GM12872 (cell line): ENCODE data around the gene PMS1.

Experiments used
- TF ChIP-seq, protein P1 (sequence below): IDR thresholded peaks from 3 replicates; pipeline ENCODE4 v1.5.1; 2011; ENCODE audit warnings: low read depth, mild to moderate bottlenecking, low read length, moderate library complexity; ENCODE audit not compliant: insufficient read depth

Gene PMS1

DNA sequence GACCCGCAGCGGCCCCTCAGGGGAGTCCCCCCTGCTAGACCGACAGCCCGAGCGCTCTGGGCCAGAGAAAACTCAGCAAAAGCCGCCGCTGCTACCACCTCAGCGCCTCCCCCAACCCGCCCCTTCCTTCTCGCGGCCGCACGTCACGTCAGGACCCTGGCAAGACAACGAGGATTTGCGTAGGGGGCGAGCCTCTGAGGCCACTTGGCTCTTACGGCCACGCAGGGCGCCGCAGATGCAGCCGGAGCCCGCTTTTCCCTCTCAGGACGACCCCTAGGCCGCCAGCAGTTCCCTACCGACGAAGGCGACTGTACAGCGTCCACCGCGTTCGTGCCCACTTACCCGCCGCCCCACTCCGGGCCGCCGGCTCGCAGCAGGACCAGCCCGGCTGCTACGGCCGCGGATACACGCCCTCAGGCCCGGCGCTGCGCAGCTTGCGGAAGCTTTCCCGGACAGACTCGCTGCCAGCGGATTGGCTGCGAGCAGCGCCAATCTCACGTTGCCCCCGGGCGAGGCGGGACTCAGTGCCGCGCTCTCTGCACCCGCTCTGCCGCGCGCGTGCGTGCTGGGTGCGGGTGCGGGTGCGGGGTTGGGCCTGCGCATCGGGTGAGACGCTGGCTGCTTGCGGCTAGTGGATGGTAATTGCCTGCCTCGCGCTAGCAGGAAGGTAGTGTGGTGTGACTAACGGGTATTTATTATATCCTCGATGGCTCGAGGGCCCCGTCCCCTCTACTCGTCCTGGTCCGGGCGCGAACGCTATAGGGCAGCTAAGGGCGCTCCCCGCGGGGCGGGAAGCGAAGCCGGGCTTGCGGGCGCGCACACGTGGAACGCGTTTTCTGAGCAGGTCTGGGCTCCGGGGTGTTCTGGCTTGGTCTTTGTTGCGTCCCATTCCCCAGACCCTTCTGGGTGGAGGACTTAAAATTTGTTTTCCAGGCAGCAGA lies at the start of gene PMS1, which contains the start of gene ORMDL1:
Gene PMS1, plus strand, starts transcription at position 524 of the 941 bp plus-strand sequence. CDS start 7,360 bp downstream, outside the sequence.
Gene ORMDL1, minus strand, starts transcription at position 413 of the 941 bp plus-strand sequence. CDS start 1,744 bp downstream, outside the sequence.
- TF ChIP-seq, protein P1, sequence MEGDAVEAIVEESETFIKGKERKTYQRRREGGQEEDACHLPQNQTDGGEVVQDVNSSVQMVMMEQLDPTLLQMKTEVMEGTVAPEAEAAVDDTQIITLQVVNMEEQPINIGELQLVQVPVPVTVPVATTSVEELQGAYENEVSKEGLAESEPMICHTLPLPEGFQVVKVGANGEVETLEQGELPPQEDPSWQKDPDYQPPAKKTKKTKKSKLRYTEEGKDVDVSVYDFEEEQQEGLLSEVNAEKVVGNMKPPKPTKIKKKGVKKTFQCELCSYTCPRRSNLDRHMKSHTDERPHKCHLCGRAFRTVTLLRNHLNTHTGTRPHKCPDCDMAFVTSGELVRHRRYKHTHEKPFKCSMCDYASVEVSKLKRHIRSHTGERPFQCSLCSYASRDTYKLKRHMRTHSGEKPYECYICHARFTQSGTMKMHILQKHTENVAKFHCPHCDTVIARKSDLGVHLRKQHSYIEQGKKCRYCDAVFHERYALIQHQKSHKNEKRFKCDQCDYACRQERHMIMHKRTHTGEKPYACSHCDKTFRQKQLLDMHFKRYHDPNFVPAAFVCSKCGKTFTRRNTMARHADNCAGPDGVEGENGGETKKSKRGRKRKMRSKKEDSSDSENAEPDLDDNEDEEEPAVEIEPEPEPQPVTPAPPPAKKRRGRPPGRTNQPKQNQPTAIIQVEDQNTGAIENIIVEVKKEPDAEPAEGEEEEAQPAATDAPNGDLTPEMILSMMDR = no peak

GRCh38 chr2:189751080-189751658 lies 33.1 kb upstream of the PMS1 start:
- TF ChIP-seq, protein P1 = peak; percentile 65

DNA sequence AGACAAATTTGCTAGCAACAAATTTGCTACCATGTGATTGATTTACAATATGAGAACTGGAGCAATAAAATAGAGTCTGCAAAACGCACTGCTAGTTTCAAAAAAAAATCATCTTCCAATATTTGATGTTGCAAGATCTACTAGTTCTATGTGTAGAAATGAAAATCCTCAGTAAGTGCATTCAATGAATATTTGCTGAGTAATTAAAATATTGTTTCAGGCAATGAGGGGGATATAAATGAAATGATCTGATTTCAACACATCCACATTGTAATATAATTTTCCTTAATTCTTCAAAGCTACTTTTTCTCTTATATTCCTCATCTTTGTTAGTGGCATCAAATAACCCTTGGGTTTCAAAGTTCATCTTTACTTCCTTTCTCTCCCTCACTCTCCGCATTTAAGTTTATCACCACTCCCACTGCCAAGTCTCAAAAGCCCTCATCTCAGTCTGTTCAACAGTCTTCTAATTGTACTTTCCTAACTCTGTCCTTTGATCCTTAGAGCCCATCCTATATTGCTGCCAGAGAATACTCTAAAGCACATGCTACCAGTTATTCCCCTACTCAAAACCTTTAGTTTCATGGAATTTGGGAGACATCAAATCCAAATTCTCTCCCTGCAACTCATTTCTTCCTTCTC lies 27.8 kb upstream of the PMS1 start:
- TF ChIP-seq, protein P1 = no peak

DNA sequence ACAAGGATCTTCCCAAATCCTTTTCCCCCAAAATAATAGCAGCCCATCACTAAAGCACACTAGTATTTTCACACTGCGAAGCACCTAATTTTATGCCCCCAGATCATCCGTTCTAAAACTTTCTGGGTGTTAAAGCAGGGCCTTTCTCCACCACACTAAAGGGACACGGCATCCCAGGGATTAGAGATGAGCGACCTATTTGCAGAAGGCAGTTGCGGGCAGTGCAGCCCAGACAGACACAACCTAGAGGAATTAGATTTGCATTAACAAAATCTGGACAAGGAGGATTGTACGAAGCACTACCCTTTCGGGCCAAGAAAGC lies 22.1 kb upstream of the PMS1 start:
- TF ChIP-seq, protein P1 = no peak

DNA sequence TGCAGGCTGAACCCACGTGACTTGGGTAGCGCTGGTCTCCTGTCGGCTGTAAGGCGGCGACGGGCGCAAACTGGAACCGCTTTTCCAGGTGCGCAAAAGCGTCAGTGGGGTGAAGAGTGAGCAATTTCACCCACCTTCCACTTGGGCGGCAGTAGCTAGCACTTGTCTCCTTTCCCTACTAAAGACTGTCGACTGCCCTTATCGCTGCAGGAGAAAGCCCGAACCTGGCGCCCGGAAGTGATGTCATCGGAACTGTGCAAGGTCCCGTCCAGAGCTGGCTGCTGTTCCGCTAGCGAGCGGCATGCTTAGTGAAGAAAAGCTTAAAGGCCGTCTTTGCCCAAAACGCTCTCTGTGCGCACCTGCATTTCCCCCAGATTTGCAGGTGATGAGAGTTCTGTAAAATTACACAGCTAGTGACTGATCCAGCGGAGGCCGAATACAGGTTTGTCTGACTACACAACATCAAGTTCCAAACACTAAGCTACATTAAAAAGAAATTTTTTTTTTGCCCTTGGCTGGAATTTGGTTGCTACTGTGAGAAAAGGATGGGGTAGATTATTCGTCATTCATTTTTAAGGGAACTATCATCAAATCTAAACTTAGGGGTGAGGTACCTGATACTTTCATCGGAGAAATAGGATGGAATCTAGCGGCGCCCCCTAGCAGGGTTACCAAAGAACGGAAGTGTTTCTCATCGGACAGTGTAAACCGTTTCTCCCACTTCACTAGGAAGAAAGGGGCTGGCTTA lies 21.5 kb upstream of the PMS1 start, which contains the start of gene OSGEPL1:
Gene OSGEPL1, minus strand, starts transcription at position 242 of the 748 bp plus-strand sequence. CDS start 1,152 bp downstream, outside the sequence.
- TF ChIP-seq, protein P1 = peak; percentile 59

DNA sequence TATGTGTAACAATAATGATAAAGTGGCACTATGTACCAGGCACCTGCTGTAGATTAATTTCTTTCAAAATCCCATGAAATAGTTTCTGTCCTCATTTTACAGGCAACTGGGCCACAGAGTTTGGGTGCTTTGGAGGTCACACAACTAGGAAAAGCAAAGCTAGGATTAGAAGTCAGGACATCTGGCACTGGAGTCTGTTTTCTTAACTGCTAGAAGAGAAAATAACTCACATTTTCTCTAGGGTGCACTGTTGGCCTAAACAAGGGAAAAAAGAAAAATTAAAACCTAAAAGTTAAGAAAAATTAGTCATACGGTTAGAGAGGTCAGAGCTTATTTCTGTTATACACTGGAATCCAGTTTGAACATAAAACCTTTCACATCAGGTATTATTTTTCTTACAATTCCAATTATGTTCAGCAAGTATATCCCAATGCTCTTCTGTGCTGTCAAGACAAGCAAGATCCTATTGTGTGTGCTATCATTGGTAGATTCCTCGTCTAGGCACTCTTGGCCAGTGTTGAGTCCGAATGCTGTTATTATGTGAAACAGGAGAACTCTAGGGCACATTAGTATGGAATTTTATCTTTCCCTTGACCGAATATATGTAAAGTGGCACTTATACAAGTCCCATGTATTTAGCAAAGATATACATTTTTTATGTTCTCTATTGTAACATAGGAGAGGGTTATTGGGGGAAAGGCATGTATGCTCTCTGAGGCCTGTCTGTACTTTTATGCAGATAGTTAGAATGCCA lies 20.2 kb upstream of the PMS1 start:
- TF ChIP-seq, protein P1 = no peak
